HG02870 (cell line): Measurements from ENCODE around the gene LIMS3.
"Not testable (repeated sequence)": the region's sequence is repeated elsewhere in the genome, so short reads cannot be mapped to it uniquely, and the experiment has no call there.

Source experiments
- ATAC-seq: cut with Tn5 transposase; IDR thresholded peaks from one replicate; pipeline ENCODE4 v1.9.1; 2021; ENCODE audit warnings: mild to moderate bottlenecking, moderate library complexity; ENCODE audit not compliant: unreplicated experiment

LIMS3 gene

GRCh38 chr2:109921543-109922384, 23.3 kb downstream of the LIMS3 start:
- ATAC-seq, result not testable (repeated sequence)

DNA sequence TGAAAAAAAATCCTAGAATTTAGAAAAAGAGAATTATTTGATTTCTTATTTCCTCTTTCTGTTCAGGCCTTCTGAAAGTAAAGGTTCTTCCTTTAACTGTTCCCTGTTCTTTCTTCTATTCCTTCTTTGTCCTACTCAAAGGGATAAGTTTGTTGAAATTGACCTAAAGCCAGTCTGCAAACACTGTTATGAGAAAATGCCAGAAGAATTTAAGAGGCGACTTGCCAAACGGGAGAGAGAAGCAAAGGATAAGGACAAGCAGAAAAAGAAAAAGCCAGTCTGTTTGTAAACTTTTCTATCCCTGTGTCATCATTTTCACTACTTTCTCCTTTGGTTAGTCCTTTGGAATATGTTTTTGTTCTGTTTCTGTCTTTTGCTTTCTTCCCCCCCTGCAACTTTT, 26.0 kb downstream of the LIMS3 start:
- not testable (repeated sequence) for ATAC-seq

DNA sequence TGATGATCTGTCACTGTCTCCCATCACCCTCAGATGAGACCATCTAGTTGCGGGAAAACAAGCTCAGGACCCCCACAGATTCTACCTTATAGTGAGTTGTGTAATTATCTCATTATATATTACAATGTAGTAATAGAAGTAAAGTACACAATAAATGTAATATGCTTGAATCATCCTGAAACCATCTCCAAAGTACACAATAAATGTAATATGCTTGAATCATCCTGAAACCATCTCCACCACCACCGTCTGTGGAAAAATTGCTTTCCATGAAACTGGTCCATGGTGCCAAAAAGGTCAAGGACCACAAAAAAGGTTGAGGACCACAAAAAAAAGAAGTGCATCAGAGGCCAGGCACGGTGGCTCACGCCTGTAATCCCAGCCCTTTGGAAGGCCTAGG, 29.3 kb downstream of the LIMS3 start:
- not testable (repeated sequence) for ATAC-seq

GRCh38 chr2:109929222-109929621, 30.7 kb downstream of the LIMS3 start:
- not testable (repeated sequence) for ATAC-seq

DNA sequence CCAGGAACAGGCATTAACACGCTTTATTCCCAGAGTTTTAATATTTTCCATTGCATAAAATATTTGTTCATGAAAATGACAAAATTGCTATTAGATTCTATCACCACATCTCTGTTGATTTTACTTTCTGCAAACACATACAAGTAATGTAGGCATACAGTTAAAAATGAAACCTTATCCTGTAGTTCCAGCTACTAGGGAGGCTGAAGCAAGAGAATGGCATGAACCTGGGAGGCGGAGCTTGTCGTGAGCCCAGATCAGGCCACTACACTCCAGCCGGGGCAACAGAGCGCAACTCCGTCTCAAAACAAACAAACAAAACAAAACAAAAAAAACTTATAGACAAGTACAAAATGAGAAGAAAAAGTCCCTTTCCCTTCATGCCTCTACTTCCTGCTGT, 38.0 kb downstream of the LIMS3 start:
- ATAC-seq, result not testable (repeated sequence)

DNA sequence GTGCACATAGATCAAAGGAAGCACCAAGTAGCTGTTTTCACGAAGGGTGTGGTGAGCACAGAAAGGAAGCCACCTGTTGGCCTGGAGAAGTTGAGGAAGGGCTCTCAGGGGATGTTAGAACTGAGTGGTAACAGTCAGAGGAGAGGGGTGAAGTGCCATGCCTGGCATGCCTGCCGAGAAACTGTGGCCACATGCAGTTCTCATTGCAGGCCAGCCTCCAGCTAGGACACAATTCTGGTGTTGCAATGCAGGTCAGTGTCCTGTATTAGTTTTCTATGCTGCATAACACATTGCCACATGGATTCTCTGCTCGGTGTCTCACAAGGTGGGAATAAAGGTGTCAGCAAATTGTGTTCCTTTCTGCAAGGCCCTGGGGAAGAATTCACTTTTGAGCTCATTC, 46.9 kb downstream of the LIMS3 start:
- ATAC-seq, result not testable (repeated sequence)

DNA sequence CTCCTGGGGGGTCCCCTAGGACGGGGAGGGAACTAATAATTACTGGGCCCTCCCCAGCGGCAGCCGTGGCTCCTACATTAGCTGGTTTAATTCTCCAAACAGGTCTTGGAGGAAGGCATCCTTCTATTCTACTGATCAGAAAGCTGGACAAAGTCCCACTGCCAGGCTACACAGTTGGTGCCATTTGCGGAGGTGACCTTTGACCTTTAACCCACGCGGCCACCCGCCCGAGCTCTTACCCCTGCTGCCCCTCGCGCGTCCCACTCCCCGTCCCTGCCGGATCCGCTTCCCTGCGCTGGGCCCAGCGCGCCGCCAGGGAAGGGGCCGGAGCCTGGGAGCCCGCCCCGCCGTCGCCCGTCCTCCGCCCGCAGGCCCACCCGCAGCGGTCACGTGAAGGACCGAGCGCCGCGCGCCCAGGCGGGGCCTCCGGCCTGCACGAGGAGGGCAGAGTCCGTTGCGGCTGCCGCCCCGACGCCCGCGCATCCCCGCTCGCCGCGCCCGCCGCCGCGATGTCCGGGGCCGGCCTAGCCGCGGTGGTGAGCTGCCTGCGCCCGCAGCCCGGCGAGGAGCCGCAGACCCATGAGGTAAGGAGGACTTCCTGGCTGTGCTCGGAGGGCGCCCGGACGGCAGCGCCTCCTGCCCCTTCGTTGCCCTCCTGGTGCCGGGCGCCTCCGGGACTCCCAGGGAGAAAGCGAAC, 48.9 kb downstream of the LIMS3 start:
- ATAC-seq, result not testable (repeated sequence)

- not testable (repeated sequence) for ATAC-seq
Observed at GRCh38 chr2:109947959-109948520, 49.6 kb downstream of the LIMS3 start.

DNA sequence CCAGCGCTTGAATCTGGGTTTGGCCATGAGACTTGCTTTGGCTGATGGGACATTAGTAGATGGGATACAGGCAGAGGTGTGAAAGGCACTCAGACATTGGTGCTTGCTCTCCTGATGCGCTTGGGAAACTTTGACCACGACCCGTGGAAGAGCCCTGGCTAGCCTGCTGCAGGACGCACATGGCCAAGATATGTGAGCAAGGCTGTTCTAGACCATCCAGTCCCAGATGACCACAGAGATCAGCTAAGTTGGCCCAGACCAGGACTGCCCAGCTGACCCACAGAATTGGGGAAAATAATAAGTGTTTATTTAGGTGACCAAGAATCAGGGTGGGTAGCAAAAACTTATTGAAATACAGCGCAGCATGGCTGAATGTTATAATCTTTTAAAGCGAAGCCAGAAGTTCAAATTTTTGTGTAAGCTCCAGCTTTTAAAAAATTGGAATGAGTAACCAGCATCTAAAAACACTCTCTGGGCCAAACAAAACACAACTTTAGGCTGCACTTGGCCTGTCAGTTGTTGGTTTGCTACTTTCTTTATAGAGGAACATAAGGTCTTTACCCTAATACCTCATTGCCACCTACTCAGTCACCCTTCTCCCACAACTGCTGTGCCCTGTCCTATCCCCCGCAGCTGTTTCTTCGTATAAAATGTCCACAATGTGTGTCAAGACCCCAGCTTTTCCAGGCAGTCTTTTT, 51.8 kb downstream of the LIMS3 start:
- not testable (repeated sequence) for ATAC-seq

DNA sequence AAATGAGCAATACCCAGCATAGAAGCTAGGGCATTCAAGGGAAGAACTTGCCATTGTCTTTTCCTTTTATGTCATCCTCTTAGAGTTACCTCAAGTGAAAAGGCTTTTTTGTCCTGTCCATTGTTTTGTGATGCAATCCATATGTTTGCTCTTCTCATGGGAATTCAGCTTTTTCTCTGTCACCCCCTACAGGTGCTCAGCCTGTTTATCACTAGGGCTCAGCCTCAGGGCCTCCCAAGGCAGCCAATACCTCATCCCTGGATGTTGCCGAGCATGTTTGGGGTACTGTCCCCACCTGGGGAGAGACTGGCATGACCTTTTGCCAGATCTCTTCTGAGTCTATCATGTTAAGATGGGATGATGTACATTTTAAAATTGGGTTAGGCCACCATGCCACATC, 65.5 kb downstream of the LIMS3 start:
- not testable (repeated sequence) for ATAC-seq

GRCh38 chr2:109965482-109965881, 67.0 kb downstream of the LIMS3 start:
- ATAC-seq, result not testable (repeated sequence)

GRCh38 chr2:109966107-109966736, 67.7 kb downstream of the LIMS3 start:
- not testable (repeated sequence) for ATAC-seq

DNA sequence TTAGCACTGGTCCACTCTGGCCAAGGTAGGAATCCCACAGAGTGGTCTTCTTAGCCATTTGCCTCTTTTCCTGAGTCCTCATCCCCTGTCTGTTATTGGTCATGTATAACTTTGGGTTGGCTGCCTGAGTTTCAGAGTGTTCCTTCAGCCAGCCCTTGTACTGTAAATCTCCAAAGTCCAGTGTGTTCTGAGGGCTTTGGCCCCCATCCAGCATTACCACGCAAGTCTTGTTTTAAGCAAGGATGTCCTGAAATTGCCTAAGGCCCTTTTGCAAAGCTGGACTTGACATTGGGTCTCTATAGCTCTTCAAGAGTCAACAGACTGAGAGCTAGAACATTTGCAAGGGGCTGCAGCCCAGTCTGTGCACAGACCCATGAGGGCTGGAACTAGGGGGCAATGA, 68.4 kb downstream of the LIMS3 start:
- ATAC-seq, result not testable (repeated sequence)

DNA sequence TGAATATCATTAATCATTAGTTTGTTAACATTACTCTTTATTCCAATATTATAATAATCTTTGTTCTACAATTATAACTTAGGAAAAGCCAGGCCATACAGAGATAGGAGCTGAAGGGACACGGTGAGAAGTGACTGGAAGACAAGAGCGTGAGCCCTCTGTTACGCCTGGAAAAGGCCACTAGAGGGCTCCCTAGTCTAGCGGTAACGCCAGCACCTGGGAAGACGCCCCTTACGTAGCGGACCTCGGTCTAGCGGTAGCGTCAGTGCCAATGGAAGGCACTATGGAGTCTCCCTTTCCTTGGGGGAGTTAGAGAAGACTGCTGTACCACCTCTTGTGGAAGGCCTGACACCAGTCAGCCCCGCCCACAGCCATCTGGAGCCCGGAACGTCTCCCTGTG, 71.4 kb downstream of the LIMS3 start:
- ATAC-seq, result peak; percentile 80

DNA sequence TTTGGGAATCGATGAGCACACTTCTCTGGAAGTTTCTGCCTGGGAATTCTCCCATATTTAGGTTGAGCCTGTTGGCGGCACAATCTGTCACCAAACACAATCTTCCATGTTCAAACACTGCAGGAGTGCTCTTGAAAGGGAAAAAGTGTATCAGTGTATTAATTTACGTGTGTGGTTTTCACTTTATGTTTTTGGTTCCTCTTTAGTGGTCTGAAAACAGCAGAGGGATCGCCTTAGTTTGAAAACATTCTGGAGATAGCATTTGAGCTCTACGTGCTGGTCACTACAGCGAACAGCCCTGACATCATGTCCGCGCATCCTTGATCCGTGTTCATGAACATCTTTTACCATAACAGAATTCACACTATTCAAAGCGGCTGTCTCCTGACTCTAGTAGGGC, 73.2 kb downstream of the LIMS3 start:
- ATAC-seq, result not testable (repeated sequence)
